Measurements from ENCODE around the gene PLXNC1. TPM values are rescaled to one million over a fixed set of nuclear protein-coding genes. Genes with fewer than 3 reads are reported as not detected.

Gene PLXNC1
- total and polyA plus RNA-seq, 3 donors from 2014 or later: 36.5 to 201 (median 96.5) TPM

DNA sequence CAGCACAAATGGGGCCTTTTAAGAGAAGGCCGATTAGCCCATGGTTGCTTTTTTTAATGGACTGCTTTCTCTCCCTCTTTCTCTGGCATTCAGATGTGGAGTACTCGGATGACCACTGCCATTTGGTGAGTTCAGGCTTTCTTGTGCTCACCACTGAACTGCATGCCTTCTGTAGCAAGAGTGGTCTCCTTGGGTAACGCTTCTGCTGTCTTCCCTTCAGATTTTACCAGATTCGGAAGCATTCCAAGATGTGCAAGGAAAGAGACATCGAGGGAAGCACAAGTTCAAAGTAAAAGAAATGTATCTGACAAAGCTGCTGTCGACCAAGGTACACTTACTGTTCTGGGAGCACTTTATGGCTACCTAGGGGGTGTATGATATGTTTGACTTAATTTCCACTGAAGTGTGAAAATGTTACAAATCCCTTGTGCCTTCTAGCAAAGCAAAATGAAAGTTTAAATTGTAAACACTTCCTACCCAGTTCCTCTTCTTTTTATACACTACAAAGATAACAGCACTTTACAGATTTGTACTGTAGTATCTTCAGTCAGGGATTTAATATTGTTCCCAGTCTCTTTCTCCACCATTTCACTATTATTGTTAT is 148.8 kb downstream of the PLXNC1 start:
- intact Hi-C loops (cut with DNase I; ENCODE audit: low total_unique reads): no loop called here
- TF ChIP-seq, protein P1, sequence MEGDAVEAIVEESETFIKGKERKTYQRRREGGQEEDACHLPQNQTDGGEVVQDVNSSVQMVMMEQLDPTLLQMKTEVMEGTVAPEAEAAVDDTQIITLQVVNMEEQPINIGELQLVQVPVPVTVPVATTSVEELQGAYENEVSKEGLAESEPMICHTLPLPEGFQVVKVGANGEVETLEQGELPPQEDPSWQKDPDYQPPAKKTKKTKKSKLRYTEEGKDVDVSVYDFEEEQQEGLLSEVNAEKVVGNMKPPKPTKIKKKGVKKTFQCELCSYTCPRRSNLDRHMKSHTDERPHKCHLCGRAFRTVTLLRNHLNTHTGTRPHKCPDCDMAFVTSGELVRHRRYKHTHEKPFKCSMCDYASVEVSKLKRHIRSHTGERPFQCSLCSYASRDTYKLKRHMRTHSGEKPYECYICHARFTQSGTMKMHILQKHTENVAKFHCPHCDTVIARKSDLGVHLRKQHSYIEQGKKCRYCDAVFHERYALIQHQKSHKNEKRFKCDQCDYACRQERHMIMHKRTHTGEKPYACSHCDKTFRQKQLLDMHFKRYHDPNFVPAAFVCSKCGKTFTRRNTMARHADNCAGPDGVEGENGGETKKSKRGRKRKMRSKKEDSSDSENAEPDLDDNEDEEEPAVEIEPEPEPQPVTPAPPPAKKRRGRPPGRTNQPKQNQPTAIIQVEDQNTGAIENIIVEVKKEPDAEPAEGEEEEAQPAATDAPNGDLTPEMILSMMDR (IDR thresholded peaks at IDR 0.05): no peak
- no peak for TF ChIP-seq POLR2A (IDR thresholded peaks at IDR 0.05)
- no peak for DNase-seq
- no peaks in the 10 kb centered on the region for H3K27me3 ChIP-seq
- no peaks in the 10 kb centered on the region for H3K9me3 ChIP-seq
- H3K4me1 ChIP-seq: peaks cover 5% of the 10 kb centered on the region
- no peaks in the 10 kb centered on the region for H3K36me3 ChIP-seq (ENCODE audit: low read depth, missing control alignments)
- 87 to 91% methylated on average over 6 of the region's 6 CpGs for WGBS, 2 donors
- no peak overlapping the region for H3K27ac ChIP-seq
- no peak overlapping the region for H3K4me3 ChIP-seq

DNA sequence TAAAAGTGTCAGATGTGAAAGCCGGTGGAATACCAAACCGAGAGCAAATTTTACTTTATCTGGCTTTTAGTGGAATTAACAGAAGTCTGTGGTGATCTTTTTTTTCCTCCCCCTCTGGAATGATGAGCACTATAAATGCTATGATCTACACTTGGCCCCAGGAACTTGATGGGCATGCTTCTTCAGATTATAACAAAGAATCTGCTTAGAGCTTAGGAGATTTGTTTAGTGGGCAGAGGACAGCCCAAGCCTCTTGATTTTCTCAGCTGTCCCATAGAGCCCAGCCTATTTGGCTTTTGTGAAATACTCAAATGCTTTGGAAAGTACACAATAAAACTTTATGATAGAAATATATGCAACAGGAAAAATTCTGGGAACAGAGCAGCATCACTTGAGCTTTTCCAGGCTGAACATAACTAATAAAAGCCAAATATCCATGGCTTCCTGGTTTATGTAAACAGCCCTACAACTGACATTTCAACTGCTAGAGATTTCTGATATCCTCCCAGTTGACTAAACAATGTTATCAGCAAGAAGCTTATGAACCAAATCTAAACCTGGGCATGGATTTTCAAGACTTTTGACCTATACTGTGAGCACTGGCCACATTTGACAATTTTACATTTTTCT is 149.6 kb downstream of the PLXNC1 start:
- TF ChIP-seq, protein P1 (IDR thresholded peaks at IDR 0.05): no peak
- no peak for TF ChIP-seq POLR2A (IDR thresholded peaks at IDR 0.05)
- H3K27ac ChIP-seq: no peak overlapping the region
- intact Hi-C loops (cut with DNase I; ENCODE audit: low total_unique reads): no loop called here
- H3K9me3 ChIP-seq: no peaks in the 10 kb centered on the region
- H3K27me3 ChIP-seq: no peaks in the 10 kb centered on the region
- H3K4me3 ChIP-seq: no peak overlapping the region
- peaks cover 5% of the 10 kb centered on the region for H3K4me1 ChIP-seq
- no peak for DNase-seq
- H3K36me3 ChIP-seq (ENCODE audit: low read depth, missing control alignments): no peaks in the 10 kb centered on the region
- WGBS, 2 donors: 93% methylated on average over 2 of the region's 2 CpGs

DNA sequence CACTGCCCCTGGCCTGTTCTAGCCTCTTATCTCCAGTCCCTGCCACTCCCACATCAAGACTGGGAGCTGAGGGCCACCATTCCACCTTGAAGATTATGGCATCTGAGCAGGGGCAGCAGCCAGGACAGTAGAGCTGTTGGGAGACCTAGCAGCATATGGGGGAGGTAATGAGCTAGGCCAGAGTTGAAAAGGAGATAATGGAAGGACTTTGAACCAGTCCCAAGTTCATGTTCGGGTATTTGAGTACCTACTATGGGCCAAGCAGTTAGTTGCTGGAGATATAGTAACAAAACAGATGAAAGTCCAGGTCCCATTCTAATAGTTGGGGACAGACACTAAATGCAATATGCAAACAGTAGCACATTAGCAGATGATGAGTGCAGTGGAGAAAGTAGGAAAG is 151.5 kb downstream of the PLXNC1 start:
- H3K36me3 ChIP-seq (ENCODE audit: low read depth, missing control alignments): no peaks in the 10 kb centered on the region
- H3K4me1 ChIP-seq: peaks cover 5% of the 10 kb centered on the region
- no peaks in the 10 kb centered on the region for H3K27me3 ChIP-seq
- no peak for DNase-seq
- H3K27ac ChIP-seq: no peak overlapping the region
- WGBS, 2 donors: 61 to 75% methylated on average over 1 of the region's 1 CpG
- no peak overlapping the region for H3K4me3 ChIP-seq
- TF ChIP-seq POLR2A (IDR thresholded peaks at IDR 0.05): no peak
- TF ChIP-seq, protein P1 (IDR thresholded peaks at IDR 0.05): no peak
- no peaks in the 10 kb centered on the region for H3K9me3 ChIP-seq
- intact Hi-C loops (cut with DNase I; ENCODE audit: low total_unique reads): no loop called here

DNA sequence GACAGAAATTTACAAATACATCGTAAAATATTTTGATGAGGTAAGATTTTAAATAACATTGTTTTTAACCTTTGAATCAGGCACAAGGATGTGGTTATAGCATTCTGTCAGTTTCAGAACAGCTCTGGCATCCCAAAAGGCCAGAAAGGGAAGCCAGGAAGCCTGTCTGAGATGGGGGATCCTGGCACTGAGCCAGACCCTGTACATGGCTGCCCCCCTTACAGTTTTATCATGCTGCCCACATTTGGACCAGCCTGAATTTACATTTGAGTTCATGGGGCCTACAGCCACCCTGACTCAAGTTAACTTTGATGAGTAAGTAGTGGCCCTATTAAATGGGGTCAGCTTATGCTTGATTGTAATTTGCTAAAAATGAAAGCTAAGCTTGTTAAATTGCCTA is 155.6 kb downstream of the PLXNC1 start:
- Histone ChIP-seq H3K4me1 (peaks cover 4% of the 10 kb centered on the region), H3K9me3 (no peaks in the 10 kb centered on the region), H3K36me3 (ENCODE audit: low read depth, missing control alignments) (no peaks in the 10 kb centered on the region), H3K27ac (no peak overlapping the region), H3K4me3 (no peak overlapping the region), H3K27me3 (no peaks in the 10 kb centered on the region)
- 79 to 83% methylated on average over 1 of the region's 1 CpG for WGBS, 2 donors
- TF ChIP-seq, protein P1 (IDR thresholded peaks at IDR 0.05): no peak
- intact Hi-C loops (cut with DNase I; ENCODE audit: low total_unique reads): no loop called here
- no peak for DNase-seq

DNA sequence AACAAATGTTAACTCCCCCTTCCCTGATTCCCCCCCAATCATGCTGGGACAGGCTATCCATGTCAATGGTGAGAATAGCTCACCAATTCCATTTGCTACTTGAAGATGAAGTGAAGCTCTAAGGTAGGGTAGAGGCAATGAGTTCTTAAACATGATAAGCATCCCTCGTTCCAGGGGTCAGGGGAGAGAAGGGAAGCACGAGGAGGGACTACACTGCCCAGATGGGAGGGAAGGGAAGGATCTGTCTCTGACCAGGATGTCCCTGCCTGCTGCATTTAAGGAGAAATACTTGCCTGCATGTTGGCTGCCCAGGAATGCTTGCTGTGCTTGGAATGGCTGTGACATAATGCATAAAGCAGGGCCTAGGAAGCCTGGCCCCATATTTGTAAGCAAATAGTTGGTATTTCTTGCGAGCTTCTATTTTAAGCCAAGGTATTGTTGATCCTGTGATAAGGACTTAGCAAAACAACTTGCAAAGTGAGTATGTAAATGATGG is 156.2 kb downstream of the PLXNC1 start:
- intact Hi-C loops (cut with DNase I; ENCODE audit: low total_unique reads): no loop called here
- no peak for DNase-seq
- no peaks in the 10 kb centered on the region for H3K9me3 ChIP-seq
- TF ChIP-seq POLR2A (IDR thresholded peaks at IDR 0.05): no peak
- TF ChIP-seq, protein P1 (IDR thresholded peaks at IDR 0.05): no peak
- H3K36me3 ChIP-seq (ENCODE audit: low read depth, missing control alignments): no peaks in the 10 kb centered on the region
- WGBS, 2 donors: 75 to 76% methylated on average over 3 of the region's 3 CpGs
- H3K27me3 ChIP-seq: no peaks in the 10 kb centered on the region
- no peaks in the 10 kb centered on the region for H3K4me1 ChIP-seq
- no peak overlapping the region for H3K4me3 ChIP-seq
- no peak overlapping the region for H3K27ac ChIP-seq
